IMR-90 (cell line): ENCODE data around the gene FXR2. TPM values are rescaled to one million over a fixed set of nuclear protein-coding genes. Genes with fewer than 3 reads are reported as not detected.

Source experiments
- ATAC-seq: fragments of 200-7000 bp; cut with Tn5 transposase; 2 replicates; pipeline ENCODE4 v1.9.1; 2020; ENCODE audit warnings: low read depth, mild to moderate bottlenecking, moderate library complexity
- BruUV-seq: library from RNA; stranded (reverse); fragments of 400-500 nt; replicated peaks from 2 replicates; lab custom pipeline; 2021; lab: Mats Ljungman, UMichigan
- CTCF ChIA-PET: fragments of 300-600 bp; formaldehyde crosslinking; extraction: SDS; loops from one replicate; lab custom pipeline; 2021; ENCODE audit warnings: antibody characterized with exemption; lab: Yijun Ruan, JAX
- POLR2A ChIA-PET: fragments of 300-600 bp; sonication (Branson Sonifier 250); formaldehyde crosslinking; loops from one replicate; lab custom pipeline; 2022; ENCODE audit warnings: antibody characterized with exemption; ENCODE audit not compliant: unreplicated experiment; lab: Charles Lee
- DNase-seq: peaks from one replicate; pipeline ENCODE4 v3.0.0; 2013
- H2AFZ ChIP-seq: replicated peaks from 2 replicates; pipeline ENCODE3; 2013; ENCODE audit warnings: low read length, mild to moderate bottlenecking; ENCODE audit not compliant: poor library complexity
- H2AK5ac ChIP-seq: 2 replicates; pipeline ENCODE4 v1.6.1; 2013; ENCODE audit warnings: low read depth, low read length, inconsistent platforms
- H2AK9ac ChIP-seq: replicated peaks from 2 replicates; pipeline ENCODE3; 2013; ENCODE audit warnings: mild to moderate bottlenecking, low read depth, low read length, moderate library complexity; ENCODE audit not compliant: poor library complexity
- H2BK120ac ChIP-seq: 2 replicates; pipeline ENCODE4 v1.6.1; 2013; ENCODE audit warnings: low read depth, low read length, inconsistent platforms
- H2BK15ac ChIP-seq: 3 replicates; pipeline ENCODE4 v1.6.1; 2013; ENCODE audit warnings: low read depth, low read length, inconsistent platforms
- H2BK20ac ChIP-seq: 2 replicates; pipeline ENCODE4 v1.6.1; 2013; ENCODE audit warnings: low read depth, mild to moderate bottlenecking, inconsistent platforms, low read length, moderate library complexity
- H2BK5ac ChIP-seq: 2 replicates; pipeline ENCODE4 v1.6.1; 2013; ENCODE audit warnings: mild to moderate bottlenecking, low read depth, low read length, inconsistent platforms; ENCODE audit not compliant: poor library complexity, severe bottlenecking
- H3K14ac ChIP-seq: replicated peaks from 2 replicates; pipeline ENCODE4 v1.6.1; 2013; ENCODE audit warnings: low read depth, low read length, inconsistent platforms
- H3K18ac ChIP-seq: 2 replicates; pipeline ENCODE4 v1.6.1; 2013; ENCODE audit warnings: low read depth, low read length, control low read depth
- H3K23ac ChIP-seq: 2 replicates; pipeline ENCODE4 v1.6.1; 2013; ENCODE audit warnings: low read depth, low read length, inconsistent platforms
- H3K27ac ChIP-seq: 2 replicates; pipeline ENCODE4 v1.5.1; 2013; ENCODE audit warnings: mild to moderate bottlenecking, control low read depth, low read length; ENCODE audit not compliant: insufficient read depth
- H3K27me3 ChIP-seq: 2 replicates; pipeline ENCODE4 v1.6.1; 2013; ENCODE audit warnings: low read length; ENCODE audit not compliant: control insufficient read depth, insufficient read depth
- H3K36me3 ChIP-seq: 2 replicates; pipeline ENCODE4 v1.6.1; 2013; ENCODE audit warnings: low read length, mixed read lengths; ENCODE audit not compliant: control insufficient read depth, insufficient read depth
- H3K4ac ChIP-seq: 2 replicates; pipeline ENCODE4 v1.6.1; 2013; ENCODE audit warnings: low read depth, low read length, inconsistent platforms
- H3K4me1 ChIP-seq: 2 replicates; pipeline ENCODE4 v1.6.1; 2013; ENCODE audit warnings: low read length, mixed read lengths; ENCODE audit not compliant: control insufficient read depth, insufficient read depth
- H3K4me2 ChIP-seq: 2 replicates; pipeline ENCODE4 v1.6.1; 2013; ENCODE audit warnings: low read depth, mild to moderate bottlenecking, control low read depth, low read length, moderate library complexity
- H3K4me3 ChIP-seq: 2 replicates; pipeline ENCODE4 v1.5.1; 2013; ENCODE audit warnings: low read depth, mild to moderate bottlenecking, control low read depth, low read length, moderate library complexity; ENCODE audit not compliant: insufficient read depth
- H3K56ac ChIP-seq: 2 replicates; pipeline ENCODE4 v1.6.1; 2013; ENCODE audit warnings: low read length, inconsistent platforms; ENCODE audit not compliant: insufficient read depth; ENCODE audit errors: extremely low read depth
- H3K79me1 ChIP-seq, 2 experiments: 2 replicates each; pipeline ENCODE4 v1.6.1; 2013; ENCODE audit warnings: low read length in 2 of 2, inconsistent platforms in 1 of 2, low read depth in 1 of 2
- H3K9ac ChIP-seq: 2 replicates; pipeline ENCODE4 v1.6.1; 2013; ENCODE audit warnings: low read depth, low read length, control low read depth
- H3K9me1 ChIP-seq: 2 replicates; pipeline ENCODE4 v1.6.1; 2013; ENCODE audit warnings: low read length, inconsistent platforms; ENCODE audit not compliant: insufficient read depth
- H3K9me3 ChIP-seq: 2 replicates; pipeline ENCODE4 v1.6.1; 2013; ENCODE audit warnings: low read length; ENCODE audit not compliant: control insufficient read depth, insufficient read depth
- H4K20me1 ChIP-seq: 2 replicates; pipeline ENCODE4 v1.6.1; 2013; ENCODE audit warnings: low read length, inconsistent platforms; ENCODE audit not compliant: insufficient read depth
- H4K5ac ChIP-seq: 2 replicates; pipeline ENCODE4 v1.6.1; 2013; ENCODE audit warnings: mild to moderate bottlenecking, low read depth, low read length, control low read depth
- H4K8ac ChIP-seq, 2 experiments: 2 replicates each; pipeline ENCODE4 v1.6.1; 2013; ENCODE audit warnings: low read depth in 2 of 2, low read length in 2 of 2, control low read depth in 1 of 2, inconsistent platforms in 1 of 2
- H4K91ac ChIP-seq: 2 replicates; pipeline ENCODE4 v1.6.1; 2013; ENCODE audit warnings: low read depth, low read length, inconsistent platforms; ENCODE audit not compliant: insufficient read depth
- BHLHE40 ChIP-seq: fragments of 150-350 bp; IDR thresholded peaks from 2 replicates; pipeline ENCODE4 v1.6.1; 2016; ENCODE audit warnings: mild to moderate bottlenecking, low read depth, low read length
- CEBPB ChIP-seq: IDR thresholded peaks from 2 replicates; pipeline ENCODE4 v1.6.1; 2012; ENCODE audit warnings: low read depth, low read length, improper control_type of control experiment
- CHD1 ChIP-seq: IDR thresholded peaks from 2 replicates; pipeline ENCODE4 v1.6.1; 2012; ENCODE audit warnings: low read depth, low read length, improper control_type of control experiment
- CTCF ChIP-seq: conservative IDR thresholded peaks from 2 replicates; pipeline ENCODE4 v1.5.1; 2012; ENCODE audit warnings: mild to moderate bottlenecking, low read depth, low read length, improper control_type of control experiment
- FOS ChIP-seq: fragments of 150-350 bp; IDR thresholded peaks from 2 replicates; pipeline ENCODE4 v1.6.1; 2016; ENCODE audit warnings: low read depth, low read length
- MAFK ChIP-seq: IDR thresholded peaks from 2 replicates; pipeline ENCODE4 v1.6.1; 2012; ENCODE audit warnings: low read depth, low read length, improper control_type of control experiment
- MAZ ChIP-seq: IDR thresholded peaks from 2 replicates; pipeline ENCODE4 v1.6.1; 2012; ENCODE audit warnings: low read depth, mild to moderate bottlenecking, low read length, improper control_type of control experiment, moderate library complexity, borderline replicate concordance
- MXI1 ChIP-seq: IDR thresholded peaks from 2 replicates; pipeline ENCODE4 v1.6.1; 2012; ENCODE audit warnings: low read depth, mild to moderate bottlenecking, low read length, moderate library complexity, borderline replicate concordance
- NFE2L2 ChIP-seq: fragments of 150-350 bp; IDR thresholded peaks from 2 replicates; pipeline ENCODE4 v1.6.1; 2016; ENCODE audit warnings: low read depth, mild to moderate bottlenecking, low read length
- POLR2A ChIP-seq: IDR thresholded peaks from 2 replicates; pipeline ENCODE4 v1.6.1; 2012; ENCODE audit warnings: mild to moderate bottlenecking, low read depth, low read length
- RAD21 ChIP-seq: IDR thresholded peaks from 2 replicates; pipeline ENCODE4 v1.6.1; 2012; ENCODE audit warnings: low read length, improper control_type of control experiment
- RCOR1 ChIP-seq: IDR thresholded peaks from 2 replicates; pipeline ENCODE4 v1.6.1; 2012; ENCODE audit warnings: mild to moderate bottlenecking, low read length, improper control_type of control experiment; ENCODE audit not compliant: insufficient replicate concordance
- RFX5 ChIP-seq: IDR thresholded peaks from 2 replicates; pipeline ENCODE4 v1.8.0; 2012; ENCODE audit warnings: low read depth, mild to moderate bottlenecking, low read length, moderate library complexity
- SMC3 ChIP-seq: fragments of 150-350 bp; IDR thresholded peaks from 2 replicates; pipeline ENCODE4 v1.6.1; 2016; ENCODE audit warnings: low read depth, mild to moderate bottlenecking, antibody characterized with exemption, low read length, moderate library complexity
- WGBS, 2 experiments: methylation state at CpG; one replicate each; pipeline versions ENCODE4 v1.1.5 to v1.1.7; 2013; ENCODE audit warnings: missing lambda C conversion rate in 2 of 2; ENCODE audit not compliant: insufficient read length in 1 of 2; ENCODE audit errors: extremely low coverage in 2 of 2; 5-methylcytosine and 5-hydroxymethylcytosine counted together
- dilution Hi-C: fragments of 300-500 bp; cut with HindIII; formaldehyde crosslinking; loops from one replicate; pipeline ENCODE4 v1.14.3; 2018; ENCODE audit warnings: low sequenced_read_pairs; ENCODE audit not compliant: unreplicated experiment
- in situ Hi-C: fragments of 300-500 bp; cut with MboI; formaldehyde crosslinking; loops from 3 replicates; pipeline ENCODE4 v1.14.3; 2019; ENCODE audit warnings: low sequenced_read_pairs, inconsistent platforms, mixed read lengths
- intact Hi-C: fragments of 100-400 bp; cut with micrococcal nuclease; formaldehyde crosslinking; loops from 2 replicates; pipeline ENCODE4 v1.10.0; 2022
- polyA plus RNA-seq, 3 experiments: library from polyadenylated mRNA; depleted of rRNA; stranded (reverse); fragments of >200 nt; gene quantifications; 2 replicates each; pipeline ENCODE4 v1.2.3, GENCODE V29; 2012; ENCODE audit warnings: low replicate concordance in 1 of 3
- total RNA-seq: library from RNA; depleted of rRNA; stranded (reverse); fragments of >200 nt; gene quantifications from 2 replicates; pipeline ENCODE4 v1.2.3, GENCODE V29; 2012
- TF ChIP-seq, protein P1 (sequence below): fragments of 150-350 bp; IDR thresholded peaks from 2 replicates; pipeline ENCODE4 v1.6.1; 2016; ENCODE audit warnings: low read depth, mild to moderate bottlenecking, low read length, moderate library complexity, borderline replicate concordance
- TF ChIP-seq, protein P2 (sequence below): fragments of 150-350 bp; IDR thresholded peaks from 2 replicates; pipeline ENCODE4 v1.6.1; 2017; ENCODE audit warnings: mild to moderate bottlenecking, antibody characterized with exemption, low read length, low read depth

Gene FXR2
- total and polyA plus RNA-seq, 2 of the 4 experiments (the other 2 are of a cell fraction), result 39.1 to 55.9 TPM

- H3K4me3 ChIP-seq, result no peak overlapping the region
- no peak overlapping the region for H2AK5ac ChIP-seq
- TF ChIP-seq RFX5 (no peak), MAZ (no peak), RAD21 (no peak), MAFK (no peak), POLR2A (no peak), SMC3 (no peak), MXI1 (no peak), CEBPB (no peak), RCOR1 (no peak), BHLHE40 (no peak), CHD1 (no peak), CTCF (no peak), NFE2L2 (no peak), FOS (no peak)
- TF ChIP-seq, protein P1, sequence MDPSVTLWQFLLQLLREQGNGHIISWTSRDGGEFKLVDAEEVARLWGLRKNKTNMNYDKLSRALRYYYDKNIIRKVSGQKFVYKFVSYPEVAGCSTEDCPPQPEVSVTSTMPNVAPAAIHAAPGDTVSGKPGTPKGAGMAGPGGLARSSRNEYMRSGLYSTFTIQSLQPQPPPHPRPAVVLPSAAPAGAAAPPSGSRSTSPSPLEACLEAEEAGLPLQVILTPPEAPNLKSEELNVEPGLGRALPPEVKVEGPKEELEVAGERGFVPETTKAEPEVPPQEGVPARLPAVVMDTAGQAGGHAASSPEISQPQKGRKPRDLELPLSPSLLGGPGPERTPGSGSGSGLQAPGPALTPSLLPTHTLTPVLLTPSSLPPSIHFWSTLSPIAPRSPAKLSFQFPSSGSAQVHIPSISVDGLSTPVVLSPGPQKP, result no peak
- TF ChIP-seq, protein P2, sequence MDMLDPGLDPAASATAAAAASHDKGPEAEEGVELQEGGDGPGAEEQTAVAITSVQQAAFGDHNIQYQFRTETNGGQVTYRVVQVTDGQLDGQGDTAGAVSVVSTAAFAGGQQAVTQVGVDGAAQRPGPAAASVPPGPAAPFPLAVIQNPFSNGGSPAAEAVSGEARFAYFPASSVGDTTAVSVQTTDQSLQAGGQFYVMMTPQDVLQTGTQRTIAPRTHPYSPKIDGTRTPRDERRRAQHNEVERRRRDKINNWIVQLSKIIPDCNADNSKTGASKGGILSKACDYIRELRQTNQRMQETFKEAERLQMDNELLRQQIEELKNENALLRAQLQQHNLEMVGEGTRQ, result no peak
- H3K9ac ChIP-seq, result no peak overlapping the region
- peaks cover 0 to 5% of the 10 kb centered on the region in 2 experiments; a peak in 2 of 4 replicates for H3K79me1 ChIP-seq
- H4K20me1 ChIP-seq, result no peaks in the 10 kb centered on the region
- no peak overlapping the region for H2BK20ac ChIP-seq
- H2BK120ac ChIP-seq, result no peak overlapping the region
- H3K27me3 ChIP-seq, result no peaks in the 10 kb centered on the region
- ATAC-seq, result no peak
- peaks cover 6% of the 10 kb centered on the region; the same call in 1 of the 2 replicates for H3K4me1 ChIP-seq
- no peak overlapping the region for H3K56ac ChIP-seq
- intact Hi-C loops, result no loop called here
- ChIA-PET POLR2A (interaction anchor here (0.6 kb wide), 1 partner anchor 92 kb away, joined by 19 read pairs; no protein-coding TSS in a partner anchor), CTCF (no interaction called here)
- H3K9me1 ChIP-seq, result no peaks in the 10 kb centered on the region
- H3K36me3 ChIP-seq, result no peaks in the 10 kb centered on the region
- H3K4ac ChIP-seq, result no peak overlapping the region
- H3K9me3 ChIP-seq, result no peaks in the 10 kb centered on the region
- H2AK9ac ChIP-seq, result peak overlapping the region; percentile 33
- no peak overlapping the region for H4K8ac ChIP-seq
- no peak for DNase-seq
- no peak overlapping the region for H3K14ac ChIP-seq
- dilution Hi-C loops, result no loop called here
- no TSS peak for BruUV-seq
- H4K91ac ChIP-seq, result no peak overlapping the region
- WGBS, 2 experiments, result 74% methylated on average over 8 of the region's 19 CpGs; no CpG with 5 or more reads in 1 of the 2 experiments
- H4K5ac ChIP-seq, result no peak overlapping the region
- H3K4me2 ChIP-seq, result no peak overlapping the region
- H3K23ac ChIP-seq, result no peak overlapping the region
- H2BK15ac ChIP-seq, result no peak overlapping the region
- no peak overlapping the region for H3K18ac ChIP-seq
- no peak overlapping the region for H3K27ac ChIP-seq
- H2BK5ac ChIP-seq, result no peak overlapping the region
- peak overlapping the region; percentile 64 for H2AFZ ChIP-seq
- in situ Hi-C loops, result loop anchor here (10.0 kb wide), 1 partner anchor 202 kb away; the partner anchor contains the start of genes KCTD11 and TMEM95
Measured at GRCh38 chr17:7557147-7557764, 57.4 kb downstream of the FXR2 start.
